Epithelial cell of esophagus (primary cell): ENCODE measurements around the gene PDE7B.

Source experiments
- DNase-seq: peaks from one replicate; pipeline ENCODE4 v3.0.0; 2010; ENCODE audit warnings: low read depth
- H3K4me3 ChIP-seq: 2 replicates; pipeline ENCODE4 v1.5.1; 2011; ENCODE audit warnings: mild to moderate bottlenecking, low read length, control low read depth
- TF ChIP-seq, protein P1 (sequence below): IDR thresholded peaks from 2 replicates; pipeline ENCODE4 v1.5.1; 2011; ENCODE audit warnings: low read depth, mild to moderate bottlenecking, low read length, control low read depth, inconsistent platforms; ENCODE audit not compliant: insufficient read depth; ENCODE audit errors: missing control alignments

Gene PDE7B

DNA sequence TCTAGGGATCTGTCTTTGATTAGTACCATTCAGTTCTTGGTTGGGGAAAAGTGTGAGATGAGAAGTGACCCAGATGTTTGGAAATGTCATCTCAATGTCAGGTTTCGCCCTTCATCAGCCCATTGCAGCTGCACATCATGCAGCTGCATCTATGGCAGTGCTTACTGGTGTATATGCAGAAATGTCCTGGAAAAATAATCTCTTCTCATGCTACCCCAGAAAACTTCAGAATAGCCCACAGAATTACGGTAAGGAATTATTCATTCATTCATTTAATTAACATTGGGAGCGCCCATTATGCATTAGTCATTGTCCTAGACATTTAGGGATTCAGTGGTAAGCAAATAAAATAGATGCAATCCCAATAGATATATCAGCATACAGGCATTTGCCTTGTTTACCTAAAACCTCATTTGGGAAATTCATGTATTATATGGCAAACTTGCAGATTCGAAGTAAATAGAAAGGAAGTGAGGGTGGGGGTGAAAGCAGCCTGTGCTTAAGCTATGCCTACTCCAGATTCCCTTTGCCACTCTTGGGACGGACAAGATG is 89.2 kb downstream of the PDE7B start:
- no peak overlapping the region for H3K4me3 ChIP-seq
- TF ChIP-seq, protein P1, sequence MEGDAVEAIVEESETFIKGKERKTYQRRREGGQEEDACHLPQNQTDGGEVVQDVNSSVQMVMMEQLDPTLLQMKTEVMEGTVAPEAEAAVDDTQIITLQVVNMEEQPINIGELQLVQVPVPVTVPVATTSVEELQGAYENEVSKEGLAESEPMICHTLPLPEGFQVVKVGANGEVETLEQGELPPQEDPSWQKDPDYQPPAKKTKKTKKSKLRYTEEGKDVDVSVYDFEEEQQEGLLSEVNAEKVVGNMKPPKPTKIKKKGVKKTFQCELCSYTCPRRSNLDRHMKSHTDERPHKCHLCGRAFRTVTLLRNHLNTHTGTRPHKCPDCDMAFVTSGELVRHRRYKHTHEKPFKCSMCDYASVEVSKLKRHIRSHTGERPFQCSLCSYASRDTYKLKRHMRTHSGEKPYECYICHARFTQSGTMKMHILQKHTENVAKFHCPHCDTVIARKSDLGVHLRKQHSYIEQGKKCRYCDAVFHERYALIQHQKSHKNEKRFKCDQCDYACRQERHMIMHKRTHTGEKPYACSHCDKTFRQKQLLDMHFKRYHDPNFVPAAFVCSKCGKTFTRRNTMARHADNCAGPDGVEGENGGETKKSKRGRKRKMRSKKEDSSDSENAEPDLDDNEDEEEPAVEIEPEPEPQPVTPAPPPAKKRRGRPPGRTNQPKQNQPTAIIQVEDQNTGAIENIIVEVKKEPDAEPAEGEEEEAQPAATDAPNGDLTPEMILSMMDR, result no peak
- no peak for DNase-seq

DNA sequence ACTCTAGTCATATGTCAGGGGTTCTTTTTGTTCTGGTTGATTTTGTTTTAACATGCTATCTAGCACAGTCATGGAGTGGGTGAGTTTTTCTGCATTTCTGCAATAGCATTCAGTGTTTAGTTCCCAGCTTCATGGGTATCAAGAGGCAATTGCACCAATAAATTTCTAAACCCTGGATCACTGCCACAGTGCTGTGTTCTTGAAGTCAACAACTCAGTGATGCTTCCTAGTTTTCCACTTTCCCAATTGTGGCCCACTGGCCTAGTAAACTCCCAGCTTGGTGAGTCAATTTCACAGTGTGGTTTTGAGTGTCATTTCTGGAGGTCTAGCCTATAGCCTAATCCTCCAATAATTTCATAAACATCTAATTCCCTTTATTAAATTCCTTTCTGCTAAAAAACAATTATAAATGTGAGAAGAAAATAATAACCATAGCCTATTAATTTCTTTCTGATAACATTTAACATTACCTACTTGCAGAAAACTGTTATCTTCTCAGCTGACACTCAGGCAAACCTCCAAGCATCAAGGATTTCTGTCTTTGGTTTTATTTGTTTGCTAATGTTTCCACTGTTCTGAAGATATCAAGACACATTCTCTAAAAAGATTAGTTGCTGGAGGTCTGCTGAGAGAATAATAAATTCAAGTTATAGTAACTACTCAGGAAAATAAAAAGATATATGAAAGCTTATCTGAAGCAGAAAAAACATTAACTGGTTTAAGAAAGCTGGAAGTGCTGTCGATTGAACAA is 89.9 kb downstream of the PDE7B start:
- DNase-seq, result no peak
- H3K4me3 ChIP-seq, result no peak overlapping the region
- TF ChIP-seq, protein P1, result no peak

DNA sequence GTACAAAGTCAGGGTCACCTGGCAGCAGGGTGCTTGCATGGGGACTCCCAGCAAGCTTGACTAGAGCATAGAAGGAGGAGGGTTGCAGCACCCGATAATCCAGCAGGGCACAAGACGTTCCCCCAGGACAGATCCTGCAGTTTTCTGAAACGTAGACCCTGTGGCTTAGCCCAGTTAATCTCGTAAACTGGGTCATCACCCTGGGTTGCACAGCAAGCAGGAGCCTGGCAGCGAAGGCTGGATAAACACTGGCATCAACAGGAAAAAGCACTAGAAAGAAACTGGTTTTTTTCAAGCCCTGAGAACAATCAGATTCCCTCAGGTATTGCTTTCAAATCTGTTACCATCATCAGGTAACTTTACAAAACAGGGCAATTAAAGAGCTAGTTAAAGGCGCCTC is 92.6 kb downstream of the PDE7B start:
- TF ChIP-seq, protein P1, result no peak
- no peak overlapping the region for H3K4me3 ChIP-seq
- no peak for DNase-seq

DNA sequence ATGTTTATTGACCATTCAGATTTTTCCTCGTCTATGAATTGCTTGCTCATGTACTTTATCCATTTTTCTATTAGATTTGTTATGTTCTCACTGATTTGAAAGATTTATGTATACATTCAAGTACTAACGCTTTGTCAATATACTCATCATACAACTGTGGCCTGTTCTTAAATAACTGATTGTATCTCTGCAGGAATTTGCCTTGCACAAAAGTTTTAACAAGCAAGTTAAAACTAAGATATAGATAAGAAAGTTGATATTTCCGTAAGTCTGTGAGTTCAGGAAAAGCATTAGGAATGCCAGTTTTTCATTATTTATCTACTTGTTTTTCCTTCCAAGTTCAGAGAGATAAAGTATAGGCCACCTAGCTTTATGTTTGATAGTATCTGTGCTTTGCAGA is 95.2 kb downstream of the PDE7B start:
- no peak for DNase-seq
- TF ChIP-seq, protein P1, result no peak
- H3K4me3 ChIP-seq, result no peak overlapping the region

DNA sequence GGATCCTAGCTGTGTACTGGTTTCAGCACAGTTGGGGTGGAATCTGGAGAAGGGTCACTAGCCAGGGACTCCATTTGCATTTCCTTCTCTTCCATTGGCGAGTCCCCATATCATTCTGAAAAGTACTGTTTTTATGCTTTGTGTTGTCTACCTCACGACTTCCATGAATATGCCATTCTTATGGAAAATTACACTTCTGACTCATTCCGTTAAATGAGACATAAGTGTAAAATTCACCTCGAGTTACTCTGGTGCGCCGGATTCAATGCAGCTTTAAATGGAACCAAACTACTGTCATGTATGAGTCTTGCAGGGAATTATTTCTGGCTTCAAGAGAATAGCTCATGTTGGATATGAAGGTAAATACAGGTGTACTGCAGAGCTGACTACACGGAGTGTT is 99.2 kb downstream of the PDE7B start:
- TF ChIP-seq, protein P1, result no peak
- no peak for DNase-seq
- no peak overlapping the region for H3K4me3 ChIP-seq

DNA sequence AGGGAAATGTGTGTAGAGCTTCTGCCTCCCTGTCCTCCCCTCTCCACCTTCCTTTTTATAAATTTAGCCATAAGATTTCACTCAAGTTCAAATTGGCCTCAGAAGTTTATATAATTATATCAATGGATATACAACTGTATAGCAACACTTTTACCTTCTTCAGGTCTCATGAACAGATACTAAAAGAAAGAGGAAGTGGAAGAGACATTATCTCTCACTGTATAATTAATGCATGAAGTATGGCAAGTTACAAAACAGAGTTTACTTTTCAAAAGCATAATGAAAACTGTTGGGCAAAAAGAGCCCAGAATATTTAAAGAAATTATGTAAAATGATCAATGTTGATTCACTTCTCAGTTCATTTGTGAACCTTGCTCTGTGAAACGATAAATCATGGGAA is 99.7 kb downstream of the PDE7B start:
- DNase-seq, result no peak
- H3K4me3 ChIP-seq, result no peak overlapping the region
- TF ChIP-seq, protein P1, result no peak

DNA sequence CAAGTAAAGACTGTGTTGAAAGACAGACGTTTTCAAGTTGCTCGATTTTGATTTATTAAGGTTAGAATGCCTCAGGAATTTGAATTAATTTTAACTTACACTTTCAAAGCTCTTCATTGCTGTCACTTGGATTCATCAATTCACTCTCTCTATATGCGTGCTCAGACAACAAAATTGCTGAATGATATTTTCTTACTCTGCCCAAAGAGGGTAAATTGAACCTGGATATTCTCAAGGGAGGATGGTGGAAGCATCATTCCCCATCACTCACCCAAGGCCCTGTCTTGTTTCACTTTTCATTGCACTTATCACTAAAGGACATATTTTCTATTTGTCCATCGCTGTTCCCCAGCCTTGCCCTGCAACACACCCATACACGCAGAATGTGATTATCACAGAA is 102.3 kb downstream of the PDE7B start:
- TF ChIP-seq, protein P1, result no peak
- no peak overlapping the region for H3K4me3 ChIP-seq
- no peak for DNase-seq
